Endodermal cell (in vitro differentiated cells): ENCODE results near the gene MYL3. TPM values are rescaled to one million over a fixed set of nuclear protein-coding genes. Genes with fewer than 3 reads are reported as not detected.
"Not testable (repeated sequence)": the region's sequence is repeated elsewhere in the genome, so short reads cannot be mapped to it uniquely, and the experiment has no call there.

Experiments used
- DNase-seq: peaks from one replicate; pipeline ENCODE4 v3.0.0-alpha.2; 2017
- H3K27ac ChIP-seq: 2 replicates; pipeline ENCODE4 v1.5.1; 2013; ENCODE audit warnings: mild to moderate bottlenecking, low read depth, low read length, moderate library complexity
- H3K27me3 ChIP-seq: 2 replicates; pipeline ENCODE4 v1.6.1; 2013; ENCODE audit warnings: mild to moderate bottlenecking, low read length, moderate library complexity; ENCODE audit not compliant: insufficient read depth, control insufficient read depth, poor library complexity, severe bottlenecking
- H3K36me3 ChIP-seq: 2 replicates; pipeline ENCODE4 v1.7.0; 2013; ENCODE audit warnings: mild to moderate bottlenecking, low read length, moderate library complexity; ENCODE audit not compliant: control insufficient read depth, insufficient read depth
- H3K4me1 ChIP-seq: one replicate; pipeline ENCODE4 v1.7.0; 2013; ENCODE audit warnings: low read length; ENCODE audit not compliant: control insufficient read depth, insufficient read depth
- H3K4me3 ChIP-seq: 2 replicates; pipeline ENCODE4 v1.5.1; 2013; ENCODE audit warnings: mild to moderate bottlenecking, low read length, moderate library complexity
- H3K9ac ChIP-seq: 2 replicates; pipeline ENCODE4 v1.6.1; 2013; ENCODE audit warnings: mild to moderate bottlenecking, low read length, moderate library complexity; ENCODE audit not compliant: poor library complexity, severe bottlenecking; ENCODE audit errors: extremely low read depth
- H3K9me3 ChIP-seq: 2 replicates; pipeline ENCODE4 v1.6.1; 2013; ENCODE audit warnings: mild to moderate bottlenecking, low read length, moderate library complexity; ENCODE audit not compliant: control insufficient read depth
- H3K27ac Mint-ChIP-seq: 2 replicates; pipeline ENCODE4 v1.8.0; 2020; ENCODE audit warnings: mixed read lengths
- H3K27me3 Mint-ChIP-seq: 2 replicates; pipeline ENCODE4 v1.8.0; 2021; ENCODE audit warnings: mild to moderate bottlenecking, mixed read lengths; ENCODE audit not compliant: insufficient read depth
- H3K36me3 Mint-ChIP-seq: 2 replicates; pipeline ENCODE4 v1.8.0; 2020; ENCODE audit warnings: low read depth, mixed read lengths
- H3K4me1 Mint-ChIP-seq: 2 replicates; pipeline ENCODE4 v1.8.0; 2020; ENCODE audit warnings: mixed read lengths
- H3K4me3 Mint-ChIP-seq: 2 replicates; pipeline ENCODE4 v1.8.0; 2020; ENCODE audit warnings: mild to moderate bottlenecking, moderate library complexity, mixed read lengths
- H3K9me3 Mint-ChIP-seq: 2 replicates; pipeline ENCODE4 v1.8.0; 2020; ENCODE audit warnings: mild to moderate bottlenecking, mixed read lengths
- WGBS, 2 experiments: methylation state at CpG; one replicate each; pipeline versions ENCODE4 v1.1.5 to v1.1.7; 2013; ENCODE audit warnings: missing lambda C conversion rate in 2 of 2, mixed read lengths in 1 of 2; ENCODE audit not compliant: insufficient coverage in 1 of 2, insufficient read length in 1 of 2; 5-methylcytosine and 5-hydroxymethylcytosine counted together
- long read RNA-seq, 4 experiments: library from polyadenylated mRNA in 2 of 4; library from RNA in 1 of 4; library from capped mRNA in 1 of 4; stranded (forward) in 3 of 4; unstranded in 1 of 4; transcript quantifications; one replicate each; pipeline ENCODE4 v2.0.0, GENCODE V29; 2020 to 2021; ENCODE audit warnings: inconsistent platforms in 1 of 4
- polyA plus RNA-seq, 2 experiments: library from polyadenylated mRNA; stranded (reverse); fragments of 50-300 nt; gene quantifications; one replicate each; pipeline ENCODE4 v1.2.3, GENCODE V29; 2013
- total RNA-seq, 2 donors: library from RNA; stranded (reverse); fragmentation: NEBNext Ultra II Directional in 1 of 2; extraction: Animal tissue kit (Norgen Biotek cat#: 25700) in 1 of 2; gene quantifications; 2 replicates in 1 of 2; 3 replicates in 1 of 2; pipeline ENCODE4 v1.2.1, GENCODE V29; 2021
- TF ChIP-seq, protein P1 (sequence below): fragments of 200-600 bp; sonication (generic); conservative IDR thresholded peaks from 2 replicates; pipeline ENCODE4 v1.5.0; 2021; ENCODE audit warnings: antibody characterized with exemption, mild to moderate bottlenecking

Gene MYL3
- 1 to 10 TPM; 1.6 to 2.3 TPM for total RNA-seq
- 1.4 TPM for polyA plus RNA-seq (2013, experiment 1 of 2)
- polyA plus RNA-seq (2013, experiment 2 of 2) = 0.70 TPM
- long read RNA-seq, experiment 1 = 0 reads
- long read RNA-seq, experiment 2, partial matches to known transcripts = 0 of 1 reads
- long read RNA-seq, experiment 2, other reads (novel, unspliced or antisense) = 0 of 1 reads
- long read RNA-seq, experiment 3 = 0 reads
- long read RNA-seq, experiment 4 = 0 reads

DNA sequence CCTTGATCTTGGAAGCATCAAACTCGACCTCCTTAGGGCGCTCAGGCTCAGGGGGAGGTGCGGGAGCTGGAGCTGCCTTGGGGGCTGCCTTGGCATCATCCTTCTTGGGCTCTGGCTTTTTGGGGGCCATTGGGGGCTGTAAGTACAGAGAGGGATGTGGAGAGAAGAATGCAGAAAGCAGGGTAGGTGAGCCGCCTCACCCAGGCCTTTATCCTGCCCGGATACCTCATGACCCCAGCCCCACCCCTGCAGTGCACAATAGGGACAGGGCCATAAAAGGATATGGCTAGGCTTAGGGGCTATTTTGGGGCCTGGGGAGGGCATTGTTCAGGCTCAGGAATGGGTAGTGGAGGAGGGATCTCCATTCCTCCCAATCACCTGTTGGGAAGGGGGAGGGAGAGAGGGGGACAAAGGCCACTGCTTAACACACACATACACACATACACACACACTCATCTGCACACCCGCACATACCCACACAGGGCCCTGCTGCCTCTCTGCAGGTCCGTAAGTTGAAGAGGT lies at the start of gene MYL3:
Gene MYL3, minus strand, starts transcription at position 184 of the 522 bp plus-strand sequence. Its CDS starts 54 bp downstream, at position 130.
- no peak within 1 kb of the TSS for H3K27ac Mint-ChIP-seq
- Histone ChIP-seq H3K27me3 (no peaks in the 10 kb centered on the region), H3K36me3 (no peaks in the 10 kb centered on the region), H3K4me1 (no peaks in the 10 kb centered on the region), H3K9me3 (no peaks in the 10 kb centered on the region), H3K9ac (no peak within 1 kb of the TSS), H3K27ac (no peak within 1 kb of the TSS), H3K4me3 (no peak within 1 kb of the TSS)
- H3K36me3 Mint-ChIP-seq = no peaks in the 10 kb centered on the region
- H3K4me1 Mint-ChIP-seq = no peaks in the 10 kb centered on the region
- DNase-seq = peak; percentile 41
- WGBS, 2 experiments = 80 to 83% methylated on average over 1 to 7 of the region's 7 CpGs
- TF ChIP-seq, protein P1, sequence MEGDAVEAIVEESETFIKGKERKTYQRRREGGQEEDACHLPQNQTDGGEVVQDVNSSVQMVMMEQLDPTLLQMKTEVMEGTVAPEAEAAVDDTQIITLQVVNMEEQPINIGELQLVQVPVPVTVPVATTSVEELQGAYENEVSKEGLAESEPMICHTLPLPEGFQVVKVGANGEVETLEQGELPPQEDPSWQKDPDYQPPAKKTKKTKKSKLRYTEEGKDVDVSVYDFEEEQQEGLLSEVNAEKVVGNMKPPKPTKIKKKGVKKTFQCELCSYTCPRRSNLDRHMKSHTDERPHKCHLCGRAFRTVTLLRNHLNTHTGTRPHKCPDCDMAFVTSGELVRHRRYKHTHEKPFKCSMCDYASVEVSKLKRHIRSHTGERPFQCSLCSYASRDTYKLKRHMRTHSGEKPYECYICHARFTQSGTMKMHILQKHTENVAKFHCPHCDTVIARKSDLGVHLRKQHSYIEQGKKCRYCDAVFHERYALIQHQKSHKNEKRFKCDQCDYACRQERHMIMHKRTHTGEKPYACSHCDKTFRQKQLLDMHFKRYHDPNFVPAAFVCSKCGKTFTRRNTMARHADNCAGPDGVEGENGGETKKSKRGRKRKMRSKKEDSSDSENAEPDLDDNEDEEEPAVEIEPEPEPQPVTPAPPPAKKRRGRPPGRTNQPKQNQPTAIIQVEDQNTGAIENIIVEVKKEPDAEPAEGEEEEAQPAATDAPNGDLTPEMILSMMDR = no peak
- H3K9me3 Mint-ChIP-seq = no peaks in the 10 kb centered on the region
- no peak within 1 kb of the TSS for H3K4me3 Mint-ChIP-seq
- H3K27me3 Mint-ChIP-seq = peaks cover 4% of the 10 kb centered on the region

GRCh38 chr3:46912986-46913385 lies 49.7 kb upstream of the MYL3 start:
- Histone ChIP-seq H3K4me3 (no peak overlapping the region), H3K27ac (no peak overlapping the region), H3K9ac (no peak overlapping the region), H3K4me1 (no peaks in the 10 kb centered on the region), H3K27me3 (no peaks in the 10 kb centered on the region), H3K36me3 (peaks cover 23% of the 10 kb centered on the region), H3K9me3 (peaks cover 10% of the 10 kb centered on the region)
- H3K4me1 Mint-ChIP-seq = no peaks in the 10 kb centered on the region
- TF ChIP-seq, protein P1 = no peak
- peaks cover 9% of the 10 kb centered on the region for H3K9me3 Mint-ChIP-seq
- H3K4me3 Mint-ChIP-seq = no peak overlapping the region
- whole genome bisulfite sequencing, 2 experiments = 90 to 96% methylated on average over 2 to 3 of the region's 3 CpGs
- H3K27ac Mint-ChIP-seq = no peak overlapping the region
- peaks cover 18% of the 10 kb centered on the region for H3K36me3 Mint-ChIP-seq
- DNase-seq = no peak
- no peaks in the 10 kb centered on the region for H3K27me3 Mint-ChIP-seq

- not testable (repeated sequence) for H3K9ac ChIP-seq, H3K36me3 Mint-ChIP-seq, H3K4me1 ChIP-seq, H3K27ac ChIP-seq, H3K27me3 Mint-ChIP-seq, H3K4me1 Mint-ChIP-seq, H3K9me3 ChIP-seq, DNase-seq, H3K27me3 ChIP-seq, H3K4me3 ChIP-seq, H3K27ac Mint-ChIP-seq, H3K9me3 Mint-ChIP-seq, H3K4me3 Mint-ChIP-seq, H3K36me3 ChIP-seq
- 91 to 95% methylated on average over 9 to 10 of the region's 10 CpGs for WGBS, 2 experiments
Observed at GRCh38 chr3:46910914-46911313, 47.7 kb upstream of the MYL3 start.
